HepG2 (cell line): ENCODE data around the gene SPNS1. TPM values are rescaled to one million over a fixed set of nuclear protein-coding genes. Genes with fewer than 3 reads are reported as not detected.
A peak's percentile ranks its signal among the peaks of the same experiment; 100 is the strongest.

Experiments
- AGO1 ChIP-seq: fragments of 200-400 bp; formaldehyde crosslinking; IDR thresholded peaks from 2 replicates; pipeline ENCODE4 v1.6.1; 2017; ENCODE audit warnings: mild to moderate bottlenecking, low read depth, low read length, moderate library complexity; ENCODE audit not compliant: poor library complexity, severe bottlenecking
- HNRNPH1 ChIP-seq: fragments of 200-400 bp; formaldehyde crosslinking; optimal IDR thresholded peaks from 2 replicates; pipeline ENCODE3; 2017; ENCODE audit warnings: mild to moderate bottlenecking, low read depth, low read length
- IKZF5 ChIP-seq: IDR thresholded peaks from 2 replicates; pipeline ENCODE4 v1.6.1; 2018; ENCODE audit warnings: missing genetic modification reagents, mild to moderate bottlenecking, missing compliant biosample characterization
- JUNB ChIP-seq: sonication (generic); formaldehyde crosslinking; IDR thresholded peaks from 2 replicates; pipeline ENCODE4 v1.8.0; 2022; ENCODE audit warnings: missing genetic modification reagents, mild to moderate bottlenecking, borderline replicate concordance
- KAT8 ChIP-seq: IDR thresholded peaks from 2 replicates; pipeline ENCODE4 v1.6.1; 2016; ENCODE audit warnings: missing genetic modification reagents, missing compliant biosample characterization
- MED1 ChIP-seq: sonication (generic); formaldehyde crosslinking; IDR thresholded peaks from 2 replicates; pipeline ENCODE4 v1.4.0; 2020; ENCODE audit warnings: missing genetic modification reagents
- NFKB2 ChIP-seq: sonication (generic); formaldehyde crosslinking; IDR thresholded peaks from 2 replicates; pipeline ENCODE4 v1.4.0; 2020; ENCODE audit warnings: missing genetic modification reagents, borderline replicate concordance
- PHF20 ChIP-seq: sonication (generic); formaldehyde crosslinking; IDR thresholded peaks from 2 replicates; pipeline ENCODE4 v1.5.0; 2020; ENCODE audit warnings: mild to moderate bottlenecking, missing genetic modification reagents
- RXRB ChIP-seq: IDR thresholded peaks from 2 replicates; pipeline ENCODE4 v1.6.1; 2016; ENCODE audit warnings: borderline replicate concordance, missing genetic modification reagents, missing compliant biosample characterization
- SATB2 ChIP-seq: sonication (generic); formaldehyde crosslinking; IDR thresholded peaks from 2 replicates; pipeline ENCODE4 v1.5.0; 2020; ENCODE audit warnings: missing genetic modification reagents
- SRF ChIP-seq: IDR thresholded peaks from 2 replicates; pipeline ENCODE4 v1.6.1; 2011; ENCODE audit warnings: mild to moderate bottlenecking, low read depth, low read length, moderate library complexity
- TRAFD1 ChIP-seq: sonication (generic); formaldehyde crosslinking; IDR thresholded peaks from 2 replicates; pipeline ENCODE4 v1.5.1; 2020; ENCODE audit warnings: missing genetic modification reagents, mild to moderate bottlenecking, borderline replicate concordance
- ZNF333 ChIP-seq: sonication (generic); formaldehyde crosslinking; IDR thresholded peaks from 2 replicates; pipeline ENCODE4 v1.4.0; 2020; ENCODE audit warnings: mild to moderate bottlenecking, missing genetic modification reagents, borderline replicate concordance
- ZNF354B ChIP-seq: sonication (generic); formaldehyde crosslinking; IDR thresholded peaks from 2 replicates; pipeline ENCODE4 v1.8.0; 2022; ENCODE audit warnings: mild to moderate bottlenecking, missing genetic modification reagents
- ZNF614 ChIP-seq: IDR thresholded peaks from 2 replicates; pipeline ENCODE4 v1.6.1; 2018; ENCODE audit warnings: missing biosample characterization, missing genetic modification reagents, inconsistent platforms, borderline replicate concordance
- ZNF615 ChIP-seq: sonication (generic); formaldehyde crosslinking; IDR thresholded peaks from 2 replicates; pipeline ENCODE4 v1.5.0; 2020; ENCODE audit warnings: mild to moderate bottlenecking, missing genetic modification reagents, borderline replicate concordance
- ZNF687 ChIP-seq: sonication (generic); formaldehyde crosslinking; IDR thresholded peaks from 2 replicates; pipeline ENCODE4 v1.5.1; 2020; ENCODE audit warnings: mild to moderate bottlenecking, missing genetic modification reagents, moderate library complexity
- ZNF710 ChIP-seq: sonication (generic); formaldehyde crosslinking; IDR thresholded peaks from 2 replicates; pipeline ENCODE4 v1.5.0; 2020; ENCODE audit warnings: mild to moderate bottlenecking, missing genetic modification reagents, borderline replicate concordance
- ZNF773 ChIP-seq: sonication (generic); formaldehyde crosslinking; IDR thresholded peaks from 2 replicates; pipeline ENCODE4 v1.4.0; 2020; ENCODE audit warnings: missing genetic modification reagents, borderline replicate concordance
- ZNF850 ChIP-seq: sonication (generic); formaldehyde crosslinking; conservative IDR thresholded peaks from 2 replicates; pipeline ENCODE4 v1.9.0; 2021; ENCODE audit warnings: mild to moderate bottlenecking, missing genetic modification reagents
- ZSCAN30 ChIP-seq: sonication (generic); formaldehyde crosslinking; IDR thresholded peaks from 2 replicates; pipeline ENCODE4 v1.5.0; 2020; ENCODE audit warnings: mild to moderate bottlenecking, missing genetic modification reagents
- polyA plus RNA-seq, 8 experiments: library from polyadenylated mRNA; depleted of rRNA in 3 of 8; stranded (reverse) in 7 of 8; unstranded in 1 of 8; fragments of >200 nt; fragmentation: Illumina TruSeq in 4 of 8; extraction: Trizol in 4 of 8; gene quantifications; 2 replicates each; pipeline versions ENCODE4 v1.2.1 to v1.2.3, GENCODE V29; 2011 to 2016; ENCODE audit warnings: low read depth in 4 of 8, missing spikeins in 1 of 8, mixed read lengths in 1 of 8; ENCODE audit not compliant: insufficient read depth in 1 of 8
- total RNA-seq, 5 experiments: library from RNA; depleted of rRNA; stranded (reverse); fragments of >200 nt; fragmentation: Illumina TruSeq; extraction: Trizol; gene quantifications; 2 replicates each; pipeline ENCODE4 v1.2.3, GENCODE V29; 2016; ENCODE audit warnings: low read depth in 1 of 5

The SPNS1 gene
- total and polyA plus RNA-seq, 2 of the 13 experiments (the other 11 are each of a cell fraction or from before 2014, with no cell fraction given): 25.6 to 38.8 TPM

- TF ChIP-seq IKZF5 (peak; percentile 29; the same call in 1 of the 2 replicates), ZNF710 (no peak), ZNF333 (CRISPR knock-in tag) (peak; percentile 76; the same call in 1 of the 2 replicates), ZNF687 (CRISPR knock-in tag) (peak; percentile 79), SATB2 (CRISPR knock-in tag) (no peak), HNRNPH1 (no peak), TRAFD1 (CRISPR knock-in tag) (no peak), ZNF354B (no peak), JUNB (CRISPR knock-in tag) (no peak), SRF (no peak), ZNF850 (no peak), ZNF773 (CRISPR knock-in tag) (no peak), KAT8 (CRISPR knock-in tag) (peak; percentile 76), RXRB (peak; percentile 10; the same call in 1 of the 2 replicates), ZNF615 (CRISPR knock-in tag) (no peak), MED1 (CRISPR knock-in tag) (peak; percentile 10), AGO1 (no peak), NFKB2 (CRISPR knock-in tag) (no peak), ZNF614 (CRISPR knock-in tag) (no peak; the same call in 1 of the 2 replicates), ZSCAN30 (no peak), PHF20 (peak; percentile 79)
Observed at GRCh38 chr16:28950648-28951409, 23.7 kb upstream of the SPNS1 start, which contains the start of gene NFATC2IP (continued).
